Measurements from ENCODE around the gene ADCY6. TPM values are rescaled to one million over a fixed set of nuclear protein-coding genes. Genes with fewer than 3 reads are reported as not detected.
"Not testable (repeated sequence)": the region's sequence is repeated elsewhere in the genome, so short reads cannot be mapped to it uniquely, and the experiment has no call there.

The ADCY6 gene
- total RNA-seq, 1 experiment from 2014 or later, result 65.4 TPM

DNA sequence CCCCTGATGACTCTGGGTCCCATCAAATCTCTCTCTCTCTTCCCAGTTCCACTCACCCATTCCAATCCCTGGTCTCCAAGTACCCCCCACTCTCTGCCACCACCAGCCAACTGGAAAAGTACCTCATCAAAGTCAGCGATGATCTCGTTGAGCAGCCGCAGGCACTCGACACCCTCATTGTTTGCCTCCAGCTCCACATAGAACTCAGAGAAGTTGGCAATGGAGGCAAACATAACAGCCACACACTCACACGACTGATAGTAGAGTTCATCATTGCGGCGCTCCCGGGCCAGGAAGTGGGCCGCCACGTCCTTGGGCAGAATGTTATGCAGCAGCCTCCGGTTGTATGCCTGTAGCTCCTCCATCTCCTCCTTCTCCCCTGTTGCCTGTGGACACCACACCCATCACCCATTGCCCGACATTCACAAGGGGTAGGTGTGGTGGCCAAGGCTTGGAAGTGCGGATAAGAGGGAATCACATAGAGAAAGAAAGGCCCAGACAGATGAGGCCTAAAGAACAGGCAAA is 17.2 kb downstream of the ADCY6 start:
- no peak for DNase-seq (ENCODE audit: low read depth)
- in situ Hi-C loops (cut with HindIII; ENCODE audit: low pct_unique_long_range_greater_than_20kb, low sequenced_read_pairs), result no loop called here

- in situ Hi-C loops (cut with HindIII; ENCODE audit: low pct_unique_long_range_greater_than_20kb, low sequenced_read_pairs), result no loop called here
- DNase-seq (ENCODE audit: low read depth), result no peak
Measured at GRCh38 chr12:48770756-48771155, 18.1 kb downstream of the ADCY6 start.

DNA sequence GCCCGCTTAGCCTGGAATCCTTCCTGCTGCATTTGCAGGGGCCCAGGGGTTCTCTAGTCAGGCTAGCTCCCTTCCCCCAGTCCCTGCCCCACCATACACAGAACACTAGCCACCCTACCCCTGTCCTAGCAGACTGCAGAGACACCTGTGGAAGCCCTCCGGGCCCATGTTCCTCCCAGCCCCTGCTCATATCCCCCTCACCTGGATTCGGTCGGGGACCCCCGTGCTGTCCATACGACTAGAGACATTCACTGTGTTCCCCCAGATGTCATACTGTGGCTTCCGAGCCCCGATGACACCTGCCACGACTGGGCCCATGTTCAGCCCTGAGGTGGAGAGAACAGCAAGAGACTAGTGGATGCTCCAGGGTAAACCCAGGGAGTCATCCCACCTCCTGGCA is 20.2 kb downstream of the ADCY6 start:
- DNase-seq (ENCODE audit: low read depth), result no peak
- in situ Hi-C loops (cut with HindIII; ENCODE audit: low pct_unique_long_range_greater_than_20kb, low sequenced_read_pairs), result no loop called here

GRCh38 chr12:48768147-48768546 is 20.7 kb downstream of the ADCY6 start:
- no peak for DNase-seq (ENCODE audit: low read depth)
- in situ Hi-C loops (cut with HindIII; ENCODE audit: low pct_unique_long_range_greater_than_20kb, low sequenced_read_pairs), result no loop called here

- in situ Hi-C loops (cut with HindIII; ENCODE audit: low pct_unique_long_range_greater_than_20kb, low sequenced_read_pairs), result no loop called here
- no peak for DNase-seq (ENCODE audit: low read depth)
Measured at GRCh38 chr12:48767521-48767920, 21.4 kb downstream of the ADCY6 start.

- DNase-seq (ENCODE audit: low read depth), result no peak
- in situ Hi-C loops (cut with HindIII; ENCODE audit: low pct_unique_long_range_greater_than_20kb, low sequenced_read_pairs), result no loop called here
Measured at GRCh38 chr12:48767047-48767446, 21.8 kb downstream of the ADCY6 start.

- in situ Hi-C loops (cut with HindIII; ENCODE audit: low pct_unique_long_range_greater_than_20kb, low sequenced_read_pairs), result no loop called here
- no peak for DNase-seq (ENCODE audit: low read depth)
Measured at GRCh38 chr12:48765753-48766162, 23.1 kb downstream of the ADCY6 start.

DNA sequence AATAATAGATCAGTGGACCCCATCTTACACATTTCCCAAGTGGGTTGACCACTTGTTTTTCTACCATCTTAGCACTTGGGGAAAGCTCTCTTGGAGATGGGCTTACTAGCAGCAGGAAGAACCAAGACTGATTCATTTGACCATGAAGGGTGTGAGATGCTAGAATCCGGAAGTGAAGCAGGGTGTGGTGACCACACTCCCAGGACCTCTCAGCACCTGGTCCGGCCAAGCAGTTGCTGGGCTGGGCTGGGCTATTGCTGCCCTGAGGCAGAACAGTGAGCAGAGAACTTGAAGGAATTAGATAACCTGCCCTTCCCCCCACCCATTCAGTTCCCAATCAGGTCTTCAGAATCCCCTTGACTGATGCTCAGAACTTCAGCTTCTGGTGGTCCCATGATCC is 24.4 kb downstream of the ADCY6 start:
- in situ Hi-C loops (cut with HindIII; ENCODE audit: low pct_unique_long_range_greater_than_20kb, low sequenced_read_pairs), result no loop called here
- no peak for DNase-seq (ENCODE audit: low read depth)

DNA sequence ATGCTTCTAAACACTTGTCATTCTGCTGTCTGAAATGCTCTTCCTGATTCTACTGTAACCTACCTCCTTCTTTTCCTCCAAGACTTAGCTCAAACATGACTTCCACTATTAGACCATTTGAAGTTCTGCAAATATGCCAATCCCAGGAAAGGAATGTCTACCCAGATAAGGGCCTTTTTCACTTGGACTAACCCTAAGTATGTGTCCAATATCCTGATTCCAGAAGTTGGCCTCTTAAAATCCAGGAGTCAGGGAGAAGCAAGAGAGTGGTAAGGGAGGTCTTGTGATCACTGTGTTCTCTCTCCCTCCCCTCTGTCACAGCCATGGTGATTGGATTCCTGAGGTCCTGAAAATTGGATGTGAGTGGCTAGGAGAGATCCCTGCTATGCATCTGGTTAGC is 30.2 kb downstream of the ADCY6 start:
- in situ Hi-C loops (cut with HindIII; ENCODE audit: low pct_unique_long_range_greater_than_20kb, low sequenced_read_pairs), result no loop called here
- no peak for DNase-seq (ENCODE audit: low read depth)

GRCh38 chr12:48758186-48758585 is 30.7 kb downstream of the ADCY6 start:
- in situ Hi-C loops (cut with HindIII; ENCODE audit: low pct_unique_long_range_greater_than_20kb, low sequenced_read_pairs), result no loop called here

GRCh38 chr12:48750769-48751356 is 38.0 kb downstream of the ADCY6 start:
- no peak for DNase-seq (ENCODE audit: low read depth)
- in situ Hi-C loops (cut with HindIII; ENCODE audit: low pct_unique_long_range_greater_than_20kb, low sequenced_read_pairs), result no loop called here

More at GRCh38 chr12:48758186-48758585, 30.7 kb downstream of the ADCY6 start:
- DNase-seq (ENCODE audit: low read depth), result no peak

- in situ Hi-C loops (cut with HindIII; ENCODE audit: low pct_unique_long_range_greater_than_20kb, low sequenced_read_pairs), result no loop called here
- no peak for DNase-seq (ENCODE audit: low read depth)
Measured at GRCh38 chr12:48750215-48750614, 38.7 kb downstream of the ADCY6 start.

- no peak for DNase-seq (ENCODE audit: low read depth)
- in situ Hi-C loops (cut with HindIII; ENCODE audit: low pct_unique_long_range_greater_than_20kb, low sequenced_read_pairs), result no loop called here
Measured at GRCh38 chr12:48744251-48745008, 44.5 kb downstream of the ADCY6 start.

DNA sequence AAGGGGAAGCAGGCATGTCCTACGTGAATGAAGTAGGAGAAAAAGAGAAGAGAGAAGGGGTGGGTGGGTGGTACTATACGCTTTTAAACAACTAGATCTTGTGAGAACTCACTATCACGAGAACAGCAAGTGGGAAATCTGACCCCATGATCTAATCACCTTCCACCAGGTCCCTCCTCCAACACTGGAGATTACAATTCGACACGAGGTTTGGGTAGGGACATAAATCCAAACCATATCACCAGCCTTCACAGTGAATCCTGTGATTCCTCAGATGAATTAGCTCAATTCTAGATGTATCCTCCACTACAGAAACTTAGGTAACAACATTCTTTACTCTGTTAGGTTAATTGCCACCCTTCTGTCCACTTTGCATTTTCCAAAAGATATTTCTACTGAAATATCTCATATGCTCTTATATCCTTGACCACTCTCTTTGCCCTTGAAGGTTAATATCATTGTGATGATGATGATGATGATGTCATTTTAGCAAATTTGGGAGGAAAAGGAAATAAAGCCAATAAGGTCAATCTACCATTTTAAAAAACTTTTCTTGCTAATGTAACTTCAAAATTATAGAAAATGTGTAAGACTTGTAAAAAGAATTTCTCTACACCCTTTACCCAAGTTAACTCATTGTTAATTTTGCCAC is 49.1 kb downstream of the ADCY6 start:
- DNase-seq (ENCODE audit: low read depth), result no peak
- in situ Hi-C loops (cut with HindIII; ENCODE audit: low pct_unique_long_range_greater_than_20kb, low sequenced_read_pairs), result no loop called here

GRCh38 chr12:48736456-48736855 is 52.4 kb downstream of the ADCY6 start:
- in situ Hi-C loops (cut with HindIII; ENCODE audit: low pct_unique_long_range_greater_than_20kb, low sequenced_read_pairs), result no loop called here
- no peak for DNase-seq (ENCODE audit: low read depth)

DNA sequence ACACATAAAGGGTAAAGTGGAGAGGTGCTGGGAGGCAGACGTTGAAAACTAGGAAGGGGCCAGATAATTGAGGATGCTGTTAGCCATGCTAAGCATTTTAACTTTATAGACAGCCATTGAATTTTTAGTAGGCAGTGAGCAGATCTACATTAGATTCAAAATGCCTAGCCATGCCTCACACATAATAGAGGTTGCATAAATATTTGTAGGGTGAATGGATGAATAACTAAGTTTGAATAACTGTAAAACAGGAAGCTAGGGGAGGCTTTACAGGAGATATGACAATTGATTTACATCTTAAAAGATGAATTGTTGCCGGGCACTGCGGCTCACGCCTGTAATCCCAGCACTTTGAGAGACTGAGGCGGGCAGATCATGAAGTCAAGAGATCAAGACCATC is 60.1 kb downstream of the ADCY6 start:
- in situ Hi-C loops (cut with HindIII; ENCODE audit: low pct_unique_long_range_greater_than_20kb, low sequenced_read_pairs), result no loop called here

DNA sequence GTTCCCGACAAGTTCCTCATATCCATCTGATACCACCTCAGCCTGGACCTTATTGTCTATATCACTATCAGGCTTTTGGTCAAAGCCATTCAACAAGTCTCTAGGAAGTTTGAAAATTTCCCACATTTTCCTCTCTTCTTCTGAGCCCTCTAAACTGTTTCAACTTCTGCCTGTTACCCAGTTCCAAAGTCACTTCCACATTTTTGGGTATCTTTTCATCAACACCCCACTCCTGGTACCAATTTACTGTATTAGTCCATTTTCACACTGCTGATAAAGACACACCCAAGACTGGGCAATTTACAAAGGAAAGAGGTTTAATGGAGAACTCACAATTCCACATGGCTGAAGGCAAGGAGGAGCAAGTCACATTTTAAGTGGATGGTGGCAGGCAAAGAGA is 68.2 kb downstream of the ADCY6 start:
- in situ Hi-C loops (cut with HindIII; ENCODE audit: low pct_unique_long_range_greater_than_20kb, low sequenced_read_pairs); DNase-seq (ENCODE audit: low read depth): not testable (repeated sequence)

More for the DNA sequence above, 60.1 kb downstream of the ADCY6 start:
- DNase-seq (ENCODE audit: low read depth), result no peak

- DNase-seq (ENCODE audit: low read depth); in situ Hi-C loops (cut with HindIII; ENCODE audit: low pct_unique_long_range_greater_than_20kb, low sequenced_read_pairs): not testable (repeated sequence)
Measured at GRCh38 chr12:48720171-48720570, 68.7 kb downstream of the ADCY6 start.

GRCh38 chr12:48719002-48719401 is 69.9 kb downstream of the ADCY6 start:
- in situ Hi-C loops (cut with HindIII; ENCODE audit: low pct_unique_long_range_greater_than_20kb, low sequenced_read_pairs); DNase-seq (ENCODE audit: low read depth): not testable (repeated sequence)

Data from Caki2 (cell line).